GM19455 (cell line): Measurements from ENCODE around the gene TMEM239.
"Not testable (repeated sequence)": the region's sequence is repeated elsewhere in the genome, so short reads cannot be mapped to it uniquely, and the experiment has no call there.

Source experiments
- ATAC-seq: cut with Tn5 transposase; IDR thresholded peaks from one replicate; pipeline ENCODE4 v1.9.1; 2021; ENCODE audit not compliant: unreplicated experiment

TMEM239 gene

GRCh38 chr20:2820084-2820895 lies 4.1 kb downstream of the TMEM239 start:
- no peak for ATAC-seq

- no peak for ATAC-seq
These were observed 5.0 kb downstream of the TMEM239 start for GRCh38 chr20:2820896-2821869.

- ATAC-seq, result no peak
These were observed 5.9 kb downstream of the TMEM239 start for GRCh38 chr20:2822073-2822472.

GRCh38 chr20:2825761-2826160 lies 9.6 kb downstream of the TMEM239 start:
- no peak for ATAC-seq

- no peak for ATAC-seq
These were observed 10.5 kb downstream of the TMEM239 start for GRCh38 chr20:2826655-2827054.

- no peak for ATAC-seq
These were observed 13.2 kb downstream of the TMEM239 start for GRCh38 chr20:2829376-2829775.

GRCh38 chr20:2831206-2831605 lies 15.0 kb downstream of the TMEM239 start:
- not testable (repeated sequence) for ATAC-seq

- ATAC-seq, result no peak
These were observed 17.6 kb downstream of the TMEM239 start for GRCh38 chr20:2833761-2834160.

GRCh38 chr20:2834401-2835110 lies 18.4 kb downstream of the TMEM239 start:
- ATAC-seq, result no peak

- ATAC-seq, result no peak
These were observed 19.2 kb downstream of the TMEM239 start for GRCh38 chr20:2835331-2835796.

GRCh38 chr20:2836035-2836434 lies 19.9 kb downstream of the TMEM239 start:
- no peak for ATAC-seq

GRCh38 chr20:2837221-2837960 lies 21.2 kb downstream of the TMEM239 start:
- no peak for ATAC-seq

- no peak for ATAC-seq
These were observed 22.1 kb downstream of the TMEM239 start for GRCh38 chr20:2838170-2838797.

- no peak for ATAC-seq
These were observed 22.9 kb downstream of the TMEM239 start for GRCh38 chr20:2838847-2839671.

GRCh38 chr20:2839732-2840137 lies 23.6 kb downstream of the TMEM239 start:
- no peak for ATAC-seq

GRCh38 chr20:2840138-2840966 lies 24.2 kb downstream of the TMEM239 start, which contains the start of the genes PCED1A and VPS16:
PCED1A (minus strand) TSS chr20:2840655; CDS start chr20:2839912, 743 bp downstream.
VPS16 (plus strand) TSS chr20:2840745; CDS start chr20:2840775, 30 bp downstream.
- peak; percentile 99 for ATAC-seq

- ATAC-seq, result peak; percentile 44
These were observed 24.9 kb downstream of the TMEM239 start for GRCh38 chr20:2840967-2841531.

- ATAC-seq, result no peak
These were observed 29.4 kb downstream of the TMEM239 start for GRCh38 chr20:2845607-2846006.
